Lower lobe of right lung (tissue), 2 donors: ENCODE measurements around the gene SCO1. TPM values are rescaled to one million over a fixed set of nuclear protein-coding genes. Genes with fewer than 3 reads are reported as not detected.
A peak's percentile ranks its signal among the peaks of the same experiment; 100 is the strongest.

Experiments used
- ATAC-seq, 2 donors: fragments of 200-7000 bp; cut with Tn5 transposase; one replicate each; pipeline ENCODE4 v1.9.1; 2020 to 2022; ENCODE audit warnings: mild to moderate bottlenecking in 2 of 2, moderate library complexity in 2 of 2
- DNase-seq: peaks from one replicate; pipeline ENCODE4 v3.0.0-alpha.2; 2020
- H3K27ac ChIP-seq: fragments of 200-600 bp; one replicate; pipeline ENCODE4 v1.8.0; 2022
- H3K27me3 ChIP-seq: fragments of 200-600 bp; one replicate; pipeline ENCODE4 v1.8.0; 2022; ENCODE audit warnings: low read depth
- H3K36me3 ChIP-seq: fragments of 200-600 bp; one replicate; pipeline ENCODE4 v1.8.0; 2022; ENCODE audit warnings: mild to moderate bottlenecking
- H3K4me1 ChIP-seq: fragments of 200-600 bp; one replicate; pipeline ENCODE4 v1.8.0; 2022
- H3K4me3 ChIP-seq: fragments of 200-600 bp; one replicate; pipeline ENCODE4 v1.8.0; 2022; ENCODE audit warnings: mild to moderate bottlenecking
- H3K9me3 ChIP-seq: fragments of 200-600 bp; one replicate; pipeline ENCODE4 v1.8.0; 2022
- intact Hi-C: fragments of 100-400 bp; cut with DNase I; formaldehyde crosslinking; loops from one replicate; pipeline ENCODE4 v1.11.0; 2022
- total RNA-seq: library from RNA; stranded (reverse); fragmentation: NEBNext Ultra II Directional; extraction: Animal tissue kit (Norgen Biotek cat#: 25700); gene quantifications from one replicate; pipeline ENCODE4 v1.2.1, GENCODE V29; 2021
- TF ChIP-seq, protein P1 (sequence below): fragments of 200-600 bp; IDR thresholded peaks from one replicate; pipeline ENCODE4 v1.8.0; 2022; ENCODE audit warnings: antibody characterized with exemption, mild to moderate bottlenecking
- donor health status: DM: no; HTN: yes; CAD: no; lungs with severe emphysema.

Gene SCO1
- total RNA-seq, 1 donor from 2014 or later = 23.9 TPM

DNA sequence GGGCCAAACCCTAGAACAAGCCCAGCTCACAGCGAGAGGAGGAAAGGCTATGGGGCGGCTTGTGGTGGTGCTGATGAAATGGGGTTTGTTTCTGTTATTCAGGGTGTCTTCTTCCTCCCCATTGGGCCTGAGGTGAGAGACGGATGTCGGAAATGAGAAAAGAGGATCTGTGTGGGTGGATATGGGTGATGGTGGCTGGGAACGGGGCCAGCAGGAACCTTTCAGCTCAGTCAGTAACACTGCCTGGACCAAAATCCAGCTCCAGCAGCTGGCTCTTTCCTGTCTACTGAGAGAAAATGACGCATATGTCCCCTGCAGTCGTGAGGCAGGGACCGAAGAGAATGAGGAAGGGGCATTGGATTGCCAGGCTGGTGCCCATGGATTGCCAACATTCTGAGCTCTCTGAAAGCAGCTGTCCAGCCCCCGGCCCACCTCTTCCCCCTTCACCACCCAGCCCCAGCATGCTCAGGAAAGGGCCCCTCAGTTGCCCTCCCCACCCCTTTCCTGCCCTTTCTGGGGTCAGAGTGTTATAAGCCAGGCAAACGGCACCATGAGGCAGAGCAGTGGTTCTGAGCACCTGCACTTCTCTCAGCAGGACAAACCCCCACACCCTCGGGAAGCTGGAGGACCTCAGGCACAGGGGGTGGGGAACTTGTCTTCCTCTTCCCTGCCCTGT, 44.2 kb downstream of the SCO1 start:
- Histone ChIP-seq H3K4me3 (no peak overlapping the region), H3K4me1 (no peaks in the 10 kb centered on the region), H3K36me3 (no peaks in the 10 kb centered on the region), H3K9me3 (no peaks in the 10 kb centered on the region), H3K27ac (no peak overlapping the region), H3K27me3 (no peaks in the 10 kb centered on the region)
- intact Hi-C loops = no loop called here
- ATAC-seq (peak in 1 of 2 donors; percentile 66), DNase-seq (no peak)
- TF ChIP-seq, protein P1, sequence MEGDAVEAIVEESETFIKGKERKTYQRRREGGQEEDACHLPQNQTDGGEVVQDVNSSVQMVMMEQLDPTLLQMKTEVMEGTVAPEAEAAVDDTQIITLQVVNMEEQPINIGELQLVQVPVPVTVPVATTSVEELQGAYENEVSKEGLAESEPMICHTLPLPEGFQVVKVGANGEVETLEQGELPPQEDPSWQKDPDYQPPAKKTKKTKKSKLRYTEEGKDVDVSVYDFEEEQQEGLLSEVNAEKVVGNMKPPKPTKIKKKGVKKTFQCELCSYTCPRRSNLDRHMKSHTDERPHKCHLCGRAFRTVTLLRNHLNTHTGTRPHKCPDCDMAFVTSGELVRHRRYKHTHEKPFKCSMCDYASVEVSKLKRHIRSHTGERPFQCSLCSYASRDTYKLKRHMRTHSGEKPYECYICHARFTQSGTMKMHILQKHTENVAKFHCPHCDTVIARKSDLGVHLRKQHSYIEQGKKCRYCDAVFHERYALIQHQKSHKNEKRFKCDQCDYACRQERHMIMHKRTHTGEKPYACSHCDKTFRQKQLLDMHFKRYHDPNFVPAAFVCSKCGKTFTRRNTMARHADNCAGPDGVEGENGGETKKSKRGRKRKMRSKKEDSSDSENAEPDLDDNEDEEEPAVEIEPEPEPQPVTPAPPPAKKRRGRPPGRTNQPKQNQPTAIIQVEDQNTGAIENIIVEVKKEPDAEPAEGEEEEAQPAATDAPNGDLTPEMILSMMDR = no peak

DNA sequence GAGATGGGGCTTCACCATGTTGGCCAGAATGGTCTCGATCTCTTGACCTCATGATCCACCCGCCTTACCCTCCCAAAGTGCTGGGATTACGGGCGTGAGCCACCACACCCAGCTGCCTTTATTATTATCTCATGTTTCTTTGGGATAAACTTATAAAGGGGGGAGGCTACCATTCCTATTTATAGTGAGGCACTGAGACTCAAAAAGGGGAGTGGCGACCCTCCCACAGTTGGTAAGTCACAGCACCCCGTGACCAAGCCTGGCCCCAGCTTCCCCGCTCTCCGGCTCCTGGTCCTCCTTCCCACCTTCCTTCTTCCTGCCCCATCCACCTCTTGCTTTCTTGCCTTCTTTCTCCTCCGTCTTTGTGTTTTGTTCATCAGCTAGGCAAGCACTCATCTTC, 45.4 kb downstream of the SCO1 start:
- Histone ChIP-seq H3K4me3 (no peak overlapping the region), H3K4me1 (no peaks in the 10 kb centered on the region), H3K27me3 (no peaks in the 10 kb centered on the region), H3K36me3 (no peaks in the 10 kb centered on the region), H3K27ac (no peak overlapping the region), H3K9me3 (no peaks in the 10 kb centered on the region)
- TF ChIP-seq, protein P1 = no peak
- no peak for ATAC-seq
- DNase-seq = no peak
- intact Hi-C loops = no loop called here

DNA sequence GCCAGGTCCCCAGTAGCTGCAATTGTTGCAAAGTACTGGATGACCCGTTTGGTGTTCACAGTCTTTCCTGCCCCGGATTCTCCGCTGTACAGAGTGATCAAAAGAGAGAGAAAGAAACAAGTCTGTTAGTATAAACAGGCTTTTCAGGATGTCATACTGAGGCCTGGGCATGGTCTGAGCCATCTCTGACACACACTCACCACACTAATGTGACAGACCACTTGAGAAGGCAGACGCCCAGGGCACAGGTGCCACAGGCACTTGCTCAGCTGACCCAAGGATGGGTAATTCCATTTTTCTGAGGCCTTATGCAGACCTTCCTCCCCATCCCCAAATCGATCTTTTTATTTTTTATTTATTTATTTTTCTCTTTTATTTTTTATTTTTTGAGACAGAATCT, 47.7 kb downstream of the SCO1 start:
- Histone ChIP-seq H3K27ac (no peak overlapping the region), H3K27me3 (no peaks in the 10 kb centered on the region), H3K9me3 (no peaks in the 10 kb centered on the region), H3K36me3 (no peaks in the 10 kb centered on the region), H3K4me3 (no peak overlapping the region), H3K4me1 (no peaks in the 10 kb centered on the region)
- DNase-seq (no peak), ATAC-seq (no peak)
- TF ChIP-seq, protein P1 = no peak
- intact Hi-C loops = no loop called here

DNA sequence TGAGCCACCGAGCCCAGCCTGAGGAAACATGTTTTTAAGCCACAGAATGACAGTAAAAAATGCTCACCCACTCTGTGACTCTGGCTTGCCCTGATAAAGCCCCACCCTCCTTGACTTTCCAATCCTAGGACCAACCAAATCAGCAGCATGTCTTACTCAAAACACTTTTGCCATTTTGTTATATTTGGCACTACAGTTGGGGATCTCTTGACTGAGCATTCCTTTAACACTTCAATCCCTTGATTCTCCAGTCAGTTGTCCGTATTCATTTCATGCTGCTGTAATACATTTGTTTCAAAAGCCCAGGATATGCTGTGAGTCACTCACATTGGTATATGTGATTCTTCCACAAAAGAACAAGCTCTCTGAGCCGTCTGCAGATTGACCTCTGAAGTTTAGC, 48.4 kb downstream of the SCO1 start:
- intact Hi-C loops = no loop called here
- TF ChIP-seq, protein P1 = no peak
- DNase-seq (no peak), ATAC-seq (no peak)
- Histone ChIP-seq H3K36me3 (no peaks in the 10 kb centered on the region), H3K27ac (no peak overlapping the region), H3K9me3 (no peaks in the 10 kb centered on the region), H3K4me3 (no peak overlapping the region), H3K27me3 (no peaks in the 10 kb centered on the region), H3K4me1 (no peaks in the 10 kb centered on the region)

DNA sequence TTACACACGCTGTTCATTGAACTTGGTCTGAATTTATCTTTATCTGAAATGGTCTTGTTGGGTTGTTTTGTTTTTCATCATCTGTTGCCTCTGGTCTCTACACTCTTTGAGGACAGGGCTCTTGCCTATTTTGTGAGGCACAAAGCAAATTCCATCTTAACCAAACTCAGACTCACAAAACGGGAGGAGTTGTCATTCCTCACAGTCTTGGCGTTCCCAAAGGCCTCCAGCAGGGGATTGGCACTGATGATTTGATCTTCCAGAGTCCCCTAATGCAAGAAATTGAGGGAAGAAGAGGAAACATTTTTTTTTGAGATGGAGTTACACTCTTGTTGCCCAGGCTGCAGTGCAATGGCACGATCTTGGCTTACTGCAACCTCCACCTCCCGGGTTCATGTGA, 49.0 kb downstream of the SCO1 start:
- TF ChIP-seq, protein P1 = no peak
- DNase-seq (no peak), ATAC-seq (no peak)
- no peak overlapping the region for H3K4me3 ChIP-seq
- no peaks in the 10 kb centered on the region for H3K9me3 ChIP-seq
- H3K36me3 ChIP-seq = no peaks in the 10 kb centered on the region
- no peaks in the 10 kb centered on the region for H3K4me1 ChIP-seq
- no peaks in the 10 kb centered on the region for H3K27me3 ChIP-seq
- intact Hi-C loops = no loop called here
- H3K27ac ChIP-seq = no peak overlapping the region
